ENCODE results near the gene C16orf86.
A peak's percentile ranks its signal among the peaks of the same experiment; 100 is the strongest.

The C16orf86 gene

GRCh38 chr16:67664871-67665270 is 1.7 kb upstream of the C16orf86 start:
- no peak for DNase-seq (ENCODE audit: low read depth)

GRCh38 chr16:67665598-67665997 is 1.0 kb upstream of the C16orf86 start:
- no peak for DNase-seq (ENCODE audit: low read depth)
- H3K4me3 ChIP-seq (ENCODE audit: low read depth, low read length), result peak overlapping the region; percentile 67

More at GRCh38 chr16:67664871-67665270, 1.7 kb upstream of the C16orf86 start:
- H3K4me3 ChIP-seq (ENCODE audit: low read depth, low read length), result no peak overlapping the region

- no peak for DNase-seq (ENCODE audit: low read depth)
- peak overlapping the region; percentile 67 for H3K4me3 ChIP-seq (ENCODE audit: low read depth, low read length)
Observed at GRCh38 chr16:67666032-67666551, 522 bp upstream of the C16orf86 start.

- H3K4me3 ChIP-seq (ENCODE audit: low read depth, low read length), result peak overlapping the region; percentile 67
- DNase-seq (ENCODE audit: low read depth), result no peak
Observed at GRCh38 chr16:67667453-67667816, 821 bp downstream of the C16orf86 start.

GRCh38 chr16:67667817-67668494 is 1.3 kb downstream of the C16orf86 start:
- H3K4me3 ChIP-seq (ENCODE audit: low read depth, low read length), result peak overlapping the region; percentile 13
- peak; percentile 68 for DNase-seq (ENCODE audit: low read depth)

- H3K4me3 ChIP-seq (ENCODE audit: low read depth, low read length), result no peak overlapping the region
- DNase-seq (ENCODE audit: low read depth), result no peak
Observed at GRCh38 chr16:67668495-67669157, 2.0 kb downstream of the C16orf86 start.

- H3K4me3 ChIP-seq (ENCODE audit: low read depth, low read length), result no peak overlapping the region
- DNase-seq (ENCODE audit: low read depth), result no peak
Observed at GRCh38 chr16:67669499-67670101, 3.0 kb downstream of the C16orf86 start.

- no peak overlapping the region for H3K4me3 ChIP-seq (ENCODE audit: low read depth, low read length)
- no peak for DNase-seq (ENCODE audit: low read depth)
Observed at GRCh38 chr16:67672306-67672705, 5.7 kb downstream of the C16orf86 start.

- peak; percentile 22 for DNase-seq (ENCODE audit: low read depth)
- no peak overlapping the region for H3K4me3 ChIP-seq (ENCODE audit: low read depth, low read length)
Observed at GRCh38 chr16:67672739-67673662, 6.4 kb downstream of the C16orf86 start.

GRCh38 chr16:67673712-67674580 is 7.3 kb downstream of the C16orf86 start:
- DNase-seq (ENCODE audit: low read depth), result no peak
- H3K4me3 ChIP-seq (ENCODE audit: low read depth, low read length), result no peak overlapping the region

GRCh38 chr16:67674851-67675578 is 8.4 kb downstream of the C16orf86 start:
- no peak overlapping the region for H3K4me3 ChIP-seq (ENCODE audit: low read depth, low read length)
- DNase-seq (ENCODE audit: low read depth), result no peak

- DNase-seq (ENCODE audit: low read depth), result no peak
- no peak overlapping the region for H3K4me3 ChIP-seq (ENCODE audit: low read depth, low read length)
Observed at GRCh38 chr16:67675579-67675935, 8.9 kb downstream of the C16orf86 start.

- H3K4me3 ChIP-seq (ENCODE audit: low read depth, low read length), result no peak overlapping the region
- DNase-seq (ENCODE audit: low read depth), result no peak
Observed at GRCh38 chr16:67675999-67676398, 9.4 kb downstream of the C16orf86 start.

- no peak overlapping the region for H3K4me3 ChIP-seq (ENCODE audit: low read depth, low read length)
- no peak for DNase-seq (ENCODE audit: low read depth)
Observed at GRCh38 chr16:67676516-67676915, 9.9 kb downstream of the C16orf86 start.

- no peak overlapping the region for H3K4me3 ChIP-seq (ENCODE audit: low read depth, low read length)
- DNase-seq (ENCODE audit: low read depth), result no peak
Observed at GRCh38 chr16:67676939-67677338, 10.3 kb downstream of the C16orf86 start.

- no peak overlapping the region for H3K4me3 ChIP-seq (ENCODE audit: low read depth, low read length)
- DNase-seq (ENCODE audit: low read depth), result no peak
Observed at GRCh38 chr16:67677712-67678111, 11.1 kb downstream of the C16orf86 start.

- H3K4me3 ChIP-seq (ENCODE audit: low read depth, low read length), result no peak overlapping the region
- DNase-seq (ENCODE audit: low read depth), result no peak
Observed at GRCh38 chr16:67678354-67679023, 11.9 kb downstream of the C16orf86 start.

Data from skeletal muscle cell (primary cell).